Activated T-helper 17 cell treated with anti-CD3 and anti-CD28 coated beads, Interleukin-2, amount 50 U/mL, for 72 hours (primary cell): ENCODE results near the gene UQCR11. TPM values are rescaled to one million over a fixed set of nuclear protein-coding genes. Genes with fewer than 3 reads are reported as not detected.

Source experiments
- ATAC-seq: fragments of 150-1000 bp; cut with Tn5 transposase; replicated peaks from 2 replicates; pipeline ENCODE4 v1.10.0; 2021; ENCODE audit warnings: mild to moderate bottlenecking, moderate library complexity
- H3K27ac Mint-ChIP-seq: one replicate; pipeline ENCODE4 v1.8.0; 2022; ENCODE audit warnings: mixed read lengths
- H3K27me3 Mint-ChIP-seq: one replicate; pipeline ENCODE4 v1.8.0; 2022; ENCODE audit warnings: mixed read lengths
- H3K36me3 Mint-ChIP-seq: one replicate; pipeline ENCODE4 v1.8.0; 2022; ENCODE audit warnings: low read depth, mild to moderate bottlenecking, mixed read lengths
- H3K4me1 Mint-ChIP-seq: one replicate; pipeline ENCODE4 v1.8.0; 2022; ENCODE audit warnings: mixed read lengths
- H3K4me3 Mint-ChIP-seq: one replicate; pipeline ENCODE4 v1.8.0; 2022; ENCODE audit warnings: mild to moderate bottlenecking, mixed read lengths
- H3K9me3 Mint-ChIP-seq: one replicate; pipeline ENCODE4 v1.8.0; 2022; ENCODE audit warnings: mixed read lengths
- total RNA-seq, 2 donors: library from RNA; stranded (reverse); gene quantifications; one replicate each; pipeline ENCODE4 v1.2.3, GENCODE V29; 2022

UQCR11 gene
- total RNA-seq, 2 donors from 2014 or later, result 120 to 209 TPM

- H3K4me1 Mint-ChIP-seq, result no peaks in the 10 kb centered on the region
- H3K27ac Mint-ChIP-seq, result no peak overlapping the region
- no peak for ATAC-seq
- H3K36me3 Mint-ChIP-seq, result peaks cover 38% of the 10 kb centered on the region
- no peaks in the 10 kb centered on the region for H3K27me3 Mint-ChIP-seq
- H3K9me3 Mint-ChIP-seq, result no peaks in the 10 kb centered on the region
- no peak overlapping the region for H3K4me3 Mint-ChIP-seq
Observed at GRCh38 chr19:1577090-1577928, 28.0 kb downstream of the UQCR11 start.

GRCh38 chr19:1576242-1577089 lies 28.8 kb downstream of the UQCR11 start:
- H3K36me3 Mint-ChIP-seq, result peaks cover 29% of the 10 kb centered on the region
- no peak overlapping the region for H3K27ac Mint-ChIP-seq
- H3K9me3 Mint-ChIP-seq, result no peaks in the 10 kb centered on the region
- no peaks in the 10 kb centered on the region for H3K4me1 Mint-ChIP-seq
- ATAC-seq, result no peak
- H3K4me3 Mint-ChIP-seq, result no peak overlapping the region
- no peaks in the 10 kb centered on the region for H3K27me3 Mint-ChIP-seq

- Mint-ChIP-seq H3K36me3 (peaks cover 20% of the 10 kb centered on the region), H3K4me3 (no peak overlapping the region), H3K27me3 (no peaks in the 10 kb centered on the region), H3K9me3 (no peaks in the 10 kb centered on the region), H3K27ac (no peak overlapping the region), H3K4me1 (no peaks in the 10 kb centered on the region)
- no peak for ATAC-seq
Observed at GRCh38 chr19:1575323-1576241, 29.7 kb downstream of the UQCR11 start.

- Mint-ChIP-seq H3K4me3 (no peak overlapping the region), H3K27me3 (peaks cover 4% of the 10 kb centered on the region), H3K4me1 (no peaks in the 10 kb centered on the region), H3K27ac (no peak overlapping the region), H3K36me3 (peaks cover 10% of the 10 kb centered on the region), H3K9me3 (no peaks in the 10 kb centered on the region)
- ATAC-seq, result no peak
Observed at GRCh38 chr19:1574354-1575136, 30.7 kb downstream of the UQCR11 start.

- Mint-ChIP-seq H3K4me1 (no peaks in the 10 kb centered on the region), H3K9me3 (no peaks in the 10 kb centered on the region), H3K27me3 (peaks cover 4% of the 10 kb centered on the region), H3K27ac (no peak overlapping the region), H3K36me3 (peaks cover 5% of the 10 kb centered on the region), H3K4me3 (no peak overlapping the region)
- ATAC-seq, result no peak
Observed at GRCh38 chr19:1572795-1573194, 32.5 kb downstream of the UQCR11 start.

- Mint-ChIP-seq H3K4me1 (no peaks in the 10 kb centered on the region), H3K9me3 (no peaks in the 10 kb centered on the region), H3K27ac (no peak overlapping the region), H3K27me3 (peaks cover 4% of the 10 kb centered on the region), H3K36me3 (no peaks in the 10 kb centered on the region), H3K4me3 (no peak overlapping the region)
- ATAC-seq, result no peak
Observed at GRCh38 chr19:1571358-1571757, 33.9 kb downstream of the UQCR11 start.

- no peak overlapping the region for H3K4me3 Mint-ChIP-seq
- ATAC-seq, result no peak
- H3K36me3 Mint-ChIP-seq, result no peaks in the 10 kb centered on the region
- no peaks in the 10 kb centered on the region for H3K9me3 Mint-ChIP-seq
- H3K27me3 Mint-ChIP-seq, result peaks cover 4% of the 10 kb centered on the region
- H3K4me1 Mint-ChIP-seq, result no peaks in the 10 kb centered on the region
- H3K27ac Mint-ChIP-seq, result no peak overlapping the region
Observed at GRCh38 chr19:1570836-1571235, 34.4 kb downstream of the UQCR11 start.

GRCh38 chr19:1569997-1570396 lies 35.3 kb downstream of the UQCR11 start:
- H3K4me3 Mint-ChIP-seq, result peak overlapping the region; percentile 49
- H3K9me3 Mint-ChIP-seq, result no peaks in the 10 kb centered on the region
- H3K27me3 Mint-ChIP-seq, result peaks cover 4% of the 10 kb centered on the region
- ATAC-seq, result no peak
- H3K4me1 Mint-ChIP-seq, result no peaks in the 10 kb centered on the region
- H3K36me3 Mint-ChIP-seq, result no peaks in the 10 kb centered on the region
- H3K27ac Mint-ChIP-seq, result no peak overlapping the region

GRCh38 chr19:1568320-1569019 lies 36.8 kb downstream of the UQCR11 start, which contains the start of gene MEX3D:
Gene MEX3D (minus strand): TSS chr19:1568325. CDS start chr19:1568058, 267 bp downstream.
- no peaks in the 10 kb centered on the region for H3K4me1 Mint-ChIP-seq
- peak; percentile 92 for ATAC-seq
- H3K27ac Mint-ChIP-seq, result no peak within 1 kb of the TSS
- H3K9me3 Mint-ChIP-seq, result no peaks in the 10 kb centered on the region
- peaks cover 4% of the 10 kb centered on the region for H3K27me3 Mint-ChIP-seq
- no peaks in the 10 kb centered on the region for H3K36me3 Mint-ChIP-seq
- H3K4me3 Mint-ChIP-seq, result peak within 1 kb of the TSS; percentile 42

- no peaks in the 10 kb centered on the region for H3K36me3 Mint-ChIP-seq
- peak; percentile 53 for ATAC-seq
- no peak overlapping the region for H3K4me3 Mint-ChIP-seq
- H3K27me3 Mint-ChIP-seq, result peaks cover 4% of the 10 kb centered on the region
- H3K4me1 Mint-ChIP-seq, result no peaks in the 10 kb centered on the region
- H3K9me3 Mint-ChIP-seq, result no peaks in the 10 kb centered on the region
- no peak overlapping the region for H3K27ac Mint-ChIP-seq
Observed at GRCh38 chr19:1567848-1568227, 37.4 kb downstream of the UQCR11 start.

- no peak for ATAC-seq
- H3K4me3 Mint-ChIP-seq, result no peak overlapping the region
- no peak overlapping the region for H3K27ac Mint-ChIP-seq
- no peaks in the 10 kb centered on the region for H3K36me3 Mint-ChIP-seq
- peaks cover 4% of the 10 kb centered on the region for H3K27me3 Mint-ChIP-seq
- no peaks in the 10 kb centered on the region for H3K9me3 Mint-ChIP-seq
- no peaks in the 10 kb centered on the region for H3K4me1 Mint-ChIP-seq
Observed at GRCh38 chr19:1567116-1567847, 38.0 kb downstream of the UQCR11 start.

GRCh38 chr19:1566392-1567115 lies 38.7 kb downstream of the UQCR11 start:
- Mint-ChIP-seq H3K4me3 (no peak overlapping the region), H3K36me3 (no peaks in the 10 kb centered on the region), H3K4me1 (no peaks in the 10 kb centered on the region), H3K27ac (no peak overlapping the region), H3K9me3 (no peaks in the 10 kb centered on the region), H3K27me3 (peaks cover 4% of the 10 kb centered on the region)
- ATAC-seq, result no peak
